NCI-H345 (cell line): ENCODE data around the gene FBN1.

Experiments
- DNase-seq: peaks from one replicate; lab custom pipeline; 2025; lab: John Stamatoyannopoulos, UW

FBN1 gene

DNA sequence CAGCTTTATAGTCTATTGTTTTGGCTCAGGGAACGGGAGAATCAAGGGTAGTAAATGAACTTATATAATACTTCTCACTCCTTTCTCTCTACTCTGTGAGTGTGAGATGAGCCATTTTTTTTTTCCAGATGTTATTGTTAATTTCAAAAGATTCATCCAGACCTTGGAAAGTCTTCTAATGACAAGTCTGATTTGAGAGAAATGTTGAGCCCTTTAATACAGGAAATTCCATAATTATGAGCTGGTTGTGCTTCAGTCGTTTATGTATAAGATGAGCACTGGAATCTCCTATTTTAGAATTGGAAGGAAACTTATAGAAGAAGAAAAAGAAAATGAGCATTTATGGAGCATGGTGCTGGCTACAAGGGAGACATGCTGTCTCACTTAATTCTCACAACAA lies 92.0 kb downstream of the FBN1 start:
- DNase-seq = no peak

- no peak for DNase-seq
These were observed 94.5 kb downstream of the FBN1 start for GRCh38 chr15:48550822-48551525.

- DNase-seq = no peak
These were observed 97.1 kb downstream of the FBN1 start for GRCh38 chr15:48548455-48548854.

- no peak for DNase-seq
These were observed 98.2 kb downstream of the FBN1 start for GRCh38 chr15:48547286-48547685.

DNA sequence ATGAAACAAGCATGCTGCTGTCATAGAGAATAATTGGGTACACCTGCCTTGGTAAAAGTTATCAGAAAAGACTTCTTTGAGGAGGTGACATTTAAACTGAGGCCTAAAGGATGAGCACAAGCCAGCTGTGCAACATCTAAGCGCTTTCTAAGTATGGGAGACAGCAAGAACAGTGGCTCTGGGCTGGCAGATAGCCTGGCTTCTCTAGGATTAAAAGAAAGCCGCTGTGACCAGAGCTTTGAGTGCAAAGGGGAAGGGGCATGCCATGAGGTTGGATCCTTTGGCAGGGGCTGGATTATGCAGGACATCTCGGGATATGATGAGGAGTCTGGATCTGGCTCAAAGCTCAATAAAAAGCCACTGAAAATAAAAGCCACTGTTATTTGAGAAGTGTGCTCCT lies 99.2 kb downstream of the FBN1 start:
- no peak for DNase-seq

DNA sequence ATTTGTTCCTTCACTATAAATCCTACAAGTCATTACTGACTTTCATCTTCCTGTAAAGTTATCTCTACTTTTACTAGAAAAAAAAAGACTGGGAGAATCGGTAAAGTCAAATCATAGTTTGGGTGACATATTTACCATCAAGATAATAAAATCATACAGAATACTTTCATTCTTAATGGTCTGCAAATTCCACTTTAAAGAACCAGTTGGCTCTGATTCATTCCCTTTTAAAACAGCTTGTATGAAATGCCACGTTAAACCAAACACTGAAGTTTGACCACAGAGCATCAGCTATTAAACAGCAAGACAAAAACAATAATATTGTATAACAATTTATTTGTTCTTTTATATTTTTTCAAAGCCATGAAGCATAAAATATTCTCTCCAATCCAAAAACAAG lies 100.7 kb downstream of the FBN1 start:
- DNase-seq = no peak

GRCh38 chr15:48541341-48542278 lies 103.9 kb downstream of the FBN1 start:
- no peak for DNase-seq

DNA sequence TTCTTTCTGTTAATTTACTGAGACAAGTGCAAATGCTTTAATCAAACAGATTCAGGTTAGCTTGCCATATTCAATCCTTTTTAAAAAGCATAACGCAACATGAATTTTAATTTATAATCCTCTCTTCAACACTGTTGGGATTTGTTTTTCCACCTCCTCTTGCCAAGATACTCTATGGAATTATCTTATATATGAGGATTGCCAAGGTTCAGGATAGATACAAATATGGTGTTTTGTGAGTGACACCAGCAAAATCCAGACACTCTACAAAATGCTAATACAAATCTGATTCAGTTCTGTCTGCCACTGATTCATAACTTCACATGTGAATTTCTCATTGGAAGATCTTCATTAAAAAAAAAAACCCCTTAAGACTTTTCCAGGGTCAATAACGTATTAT lies 104.8 kb downstream of the FBN1 start:
- DNase-seq = no peak

- no peak for DNase-seq
These were observed 106.6 kb downstream of the FBN1 start for GRCh38 chr15:48538941-48539340.

DNA sequence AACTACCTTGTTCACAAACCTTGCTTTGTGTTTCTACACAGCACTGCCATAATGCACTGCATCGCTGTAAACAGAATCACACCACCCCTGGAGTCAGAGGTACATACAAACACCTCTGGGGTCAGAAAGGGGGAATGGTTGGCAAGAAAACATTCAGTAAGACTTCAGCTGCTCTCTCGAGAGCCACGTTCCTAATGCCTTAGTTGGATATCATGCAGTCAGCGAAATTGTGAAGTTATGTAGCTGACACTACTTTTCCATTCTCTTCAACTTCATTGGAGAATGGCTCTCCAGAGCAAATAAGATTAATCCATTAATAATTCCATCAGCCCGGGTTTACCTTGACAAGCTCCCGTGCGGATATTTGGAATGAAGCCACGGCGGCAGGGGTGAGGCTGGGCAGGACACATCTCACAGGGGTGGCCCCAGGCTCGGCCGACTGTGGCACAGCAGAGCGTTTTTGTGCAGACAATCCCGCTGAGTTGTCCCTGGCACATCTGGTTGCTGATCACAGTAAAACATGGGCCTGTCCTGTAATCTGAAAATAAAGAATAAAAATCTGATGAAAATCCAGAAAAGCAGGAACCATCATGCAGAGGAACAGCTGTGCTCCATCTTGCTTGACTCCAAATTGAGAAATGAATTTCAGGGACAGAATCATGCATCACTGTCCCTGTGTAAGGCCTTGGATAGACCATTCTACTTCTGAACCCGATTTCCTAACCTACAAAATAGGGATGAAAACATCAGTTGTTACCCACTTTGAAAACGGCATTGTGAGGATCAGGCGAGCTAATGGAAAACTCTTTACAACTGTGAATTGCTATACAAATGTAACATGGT lies 108.0 kb downstream of the FBN1 start:
- DNase-seq = no peak

GRCh38 chr15:48536681-48537091 lies 108.8 kb downstream of the FBN1 start:
- no peak for DNase-seq

DNA sequence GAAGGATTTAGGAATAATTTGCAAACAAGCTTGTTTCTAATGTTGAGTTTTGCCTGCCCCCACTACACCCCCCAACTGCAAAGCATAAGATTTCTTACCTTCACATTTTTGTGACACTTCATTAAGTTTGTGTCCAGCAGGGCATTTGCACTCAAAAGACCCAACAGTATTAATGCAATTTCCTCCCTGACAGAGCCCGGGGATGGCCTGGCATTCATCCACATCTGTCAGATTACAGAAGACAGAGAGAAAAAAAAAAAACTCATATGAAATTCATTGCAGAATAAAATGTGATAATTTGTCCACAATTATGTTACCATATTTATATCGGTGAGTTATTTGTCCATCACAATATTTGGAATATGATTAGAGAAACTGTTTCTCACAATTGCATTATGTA lies 111.5 kb downstream of the FBN1 start:
- DNase-seq = no peak

- no peak for DNase-seq
These were observed 112.6 kb downstream of the FBN1 start for GRCh38 chr15:48532946-48533345.

DNA sequence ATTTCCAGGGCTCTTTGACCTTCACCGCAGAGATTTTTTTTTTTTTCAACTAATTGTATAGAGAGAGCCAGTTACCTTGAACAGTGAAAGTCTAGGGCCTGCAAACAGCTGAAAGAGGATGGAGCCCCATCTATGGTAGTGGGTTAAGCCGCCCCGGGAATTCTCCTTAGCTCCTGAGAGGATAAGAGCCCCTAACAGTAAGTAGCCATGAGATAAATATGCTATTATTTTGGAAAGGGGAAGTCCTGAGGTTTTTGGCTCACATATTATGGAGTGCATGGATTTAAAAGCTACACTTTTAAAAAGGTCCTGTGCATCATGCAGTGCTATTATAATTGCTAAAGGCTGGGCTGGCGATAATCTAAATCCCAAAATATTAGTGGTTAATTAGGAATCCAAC lies 115.0 kb downstream of the FBN1 start:
- DNase-seq = no peak

- no peak for DNase-seq
These were observed 116.6 kb downstream of the FBN1 start for GRCh38 chr15:48528921-48529320.

DNA sequence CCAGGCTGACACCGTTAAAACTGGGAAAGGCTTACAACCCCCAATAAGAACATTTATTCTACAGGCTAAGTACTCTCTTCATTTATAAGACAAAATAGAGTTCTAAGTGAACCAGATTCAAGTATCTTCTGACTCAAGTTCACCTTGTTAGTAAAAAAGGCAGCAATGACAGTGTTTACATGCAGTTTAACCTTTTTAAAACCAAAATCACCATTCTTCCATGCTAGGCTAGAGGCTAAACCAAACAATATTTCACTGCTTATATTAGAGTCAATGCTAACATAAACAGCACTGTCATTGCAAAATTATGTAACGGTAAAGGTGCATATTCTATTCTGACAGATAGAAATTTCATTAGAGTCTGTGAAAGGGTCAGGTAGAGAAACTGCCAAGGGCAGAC lies 118.0 kb downstream of the FBN1 start:
- no peak for DNase-seq

DNA sequence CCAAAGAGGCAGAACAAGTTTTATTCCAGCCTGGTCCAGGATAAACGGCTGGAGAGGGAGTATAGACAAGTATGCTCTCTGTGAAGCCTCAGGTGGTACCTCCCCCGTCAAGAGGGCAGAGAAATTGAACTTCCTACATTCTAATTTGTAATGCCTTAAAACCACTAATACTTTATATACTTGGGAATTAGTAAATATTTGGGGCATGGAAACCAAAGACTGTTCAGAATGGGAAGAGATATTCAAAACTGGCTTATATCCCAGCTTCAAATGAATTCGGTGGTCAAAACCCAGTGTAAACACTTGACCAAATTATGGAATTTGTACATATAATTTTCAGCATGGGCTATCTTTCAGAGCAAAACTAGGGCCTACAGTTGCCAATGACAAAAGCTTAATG lies 122.6 kb downstream of the FBN1 start:
- no peak for DNase-seq

- no peak for DNase-seq
These were observed 123.4 kb downstream of the FBN1 start for GRCh38 chr15:48522123-48522522.

GRCh38 chr15:48520376-48521155 lies 124.9 kb downstream of the FBN1 start:
- no peak for DNase-seq

DNA sequence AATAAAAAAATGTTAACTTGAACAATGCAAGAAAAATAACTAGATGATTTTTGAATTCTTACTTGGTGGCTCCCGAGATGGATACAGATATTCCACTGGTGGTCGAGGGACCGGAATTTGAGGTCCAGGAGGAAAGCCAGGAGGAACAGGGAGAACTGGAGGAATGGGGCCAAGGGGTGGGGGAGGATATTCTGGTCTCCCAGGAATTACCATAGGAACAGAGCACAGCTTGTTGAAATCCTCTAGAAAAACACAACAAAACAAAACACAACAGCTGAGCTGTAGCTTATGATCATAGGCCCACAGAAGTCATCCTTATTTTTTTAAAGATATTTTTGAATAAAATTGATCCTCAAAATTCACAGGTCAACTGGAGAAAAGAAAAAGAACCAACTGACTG lies 129.4 kb downstream of the FBN1 start:
- no peak for DNase-seq

DNA sequence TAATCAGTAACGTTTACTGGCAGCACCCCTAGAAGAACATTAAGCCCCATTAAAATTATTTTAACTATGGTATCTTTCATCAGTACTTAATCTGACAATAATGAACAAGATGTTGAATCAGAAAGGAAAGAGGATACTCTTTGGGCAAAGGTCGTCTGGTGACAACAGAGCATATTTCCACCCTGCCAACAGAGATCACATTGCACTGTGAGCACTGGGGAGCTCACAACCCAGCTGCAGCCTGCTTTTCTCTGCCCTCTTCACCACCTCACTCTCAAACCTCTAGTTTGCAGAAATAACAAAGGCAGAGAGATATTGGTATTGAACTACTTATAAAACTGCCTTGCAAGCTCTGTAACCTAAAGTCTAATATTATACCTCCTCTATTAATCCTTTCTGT lies 130.0 kb downstream of the FBN1 start:
- no peak for DNase-seq
